WTC11 (cell line): ENCODE data around the gene GNPDA2. TPM values are rescaled to one million over a fixed set of nuclear protein-coding genes. Genes with fewer than 3 reads are reported as not detected.

Experiments
- ATAC-seq: fragments of 200-7000 bp; cut with Tn5 transposase; 2 replicates; pipeline ENCODE4 v1.10.0; 2021; ENCODE audit warnings: mild to moderate bottlenecking, moderate library complexity
- CTCF ChIA-PET: fragments of 300-600 bp; sonication (Branson Sonifier 250); formaldehyde crosslinking; loops from one replicate; lab custom pipeline; 2021; ENCODE audit warnings: antibody characterized with exemption; lab: Charles Lee
- POLR2A ChIA-PET: fragments of 350-600 bp; sonication (Branson Sonifier 250); formaldehyde crosslinking; loops from one replicate; lab custom pipeline; 2021; ENCODE audit warnings: antibody characterized with exemption; lab: Charles Lee
- DNase-seq: peaks from one replicate; pipeline ENCODE4 v3.0.0; 2021; ENCODE audit warnings: low spot score
- H3K27ac Mint-ChIP-seq: 2 replicates; pipeline ENCODE4 v1.8.0; 2021; ENCODE audit warnings: mixed read lengths
- H3K27me3 Mint-ChIP-seq: 2 replicates; pipeline ENCODE4 v1.8.0; 2021; ENCODE audit warnings: low read depth, mild to moderate bottlenecking, moderate library complexity, mixed read lengths
- H3K36me3 Mint-ChIP-seq: 2 replicates; pipeline ENCODE4 v1.8.0; 2021; ENCODE audit warnings: mixed read lengths
- H3K4me1 Mint-ChIP-seq: 2 replicates; pipeline ENCODE4 v1.8.0; 2022; ENCODE audit warnings: mixed read lengths
- H3K4me3 Mint-ChIP-seq: 2 replicates; pipeline ENCODE4 v1.8.0; 2021; ENCODE audit warnings: mild to moderate bottlenecking, moderate library complexity, mixed read lengths
- H3K9me3 Mint-ChIP-seq: 2 replicates; pipeline ENCODE4 v1.8.0; 2021; ENCODE audit warnings: mixed read lengths
- ATF1 ChIP-seq: sonication (generic); formaldehyde crosslinking; IDR thresholded peaks from 2 replicates; pipeline ENCODE4 v1.8.1; 2023; ENCODE audit warnings: mild to moderate bottlenecking, moderate library complexity, missing genetic modification reagents
- CREB1 ChIP-seq: sonication (generic); formaldehyde crosslinking; IDR thresholded peaks from 2 replicates; pipeline ENCODE4 v1.8.0; 2023; ENCODE audit warnings: mild to moderate bottlenecking, missing genetic modification reagents
- MXD4 ChIP-seq: fragments of 250-450 bp; sonication (Bioruptor Pico); IDR thresholded peaks from 2 replicates; pipeline ENCODE4 v1.8.0; 2021; ENCODE audit warnings: mild to moderate bottlenecking, moderate library complexity, borderline replicate concordance
- MYBL2 ChIP-seq: sonication (generic); formaldehyde crosslinking; IDR thresholded peaks from 2 replicates; pipeline ENCODE4 v1.8.1; 2023; ENCODE audit warnings: mild to moderate bottlenecking, moderate library complexity, missing genetic modification reagents
- NFATC4 ChIP-seq: fragments of 250-450 bp; sonication (Bioruptor Pico); IDR thresholded peaks from 2 replicates; pipeline ENCODE4 v1.9.0; 2021; ENCODE audit warnings: mild to moderate bottlenecking
- NR2C2 ChIP-seq: sonication (generic); formaldehyde crosslinking; IDR thresholded peaks from 2 replicates; pipeline ENCODE4 v1.8.0; 2022; ENCODE audit warnings: mild to moderate bottlenecking, missing genetic modification reagents
- RELA ChIP-seq: sonication (generic); formaldehyde crosslinking; IDR thresholded peaks from 2 replicates; pipeline ENCODE4 v1.8.1; 2022; ENCODE audit warnings: missing genetic modification reagents, mild to moderate bottlenecking, borderline replicate concordance
- TCF7 ChIP-seq: sonication (generic); formaldehyde crosslinking; IDR thresholded peaks from 2 replicates; pipeline ENCODE4 v1.8.0; 2022; ENCODE audit warnings: mild to moderate bottlenecking, low read depth, missing genetic modification reagents, moderate library complexity
- ZNF138 ChIP-seq: sonication (generic); formaldehyde crosslinking; conservative IDR thresholded peaks from 2 replicates; pipeline ENCODE4 v1.8.1; 2022; ENCODE audit warnings: mild to moderate bottlenecking, moderate library complexity, missing genetic modification reagents
- ZNF219 ChIP-seq: sonication (generic); formaldehyde crosslinking; IDR thresholded peaks from 2 replicates; pipeline ENCODE4 v1.8.0; 2023; ENCODE audit warnings: missing genetic modification reagents, mild to moderate bottlenecking, borderline replicate concordance
- ZNF317 ChIP-seq: sonication (generic); formaldehyde crosslinking; IDR thresholded peaks from 2 replicates; pipeline ENCODE4 v1.8.1; 2023; ENCODE audit warnings: low read depth, mild to moderate bottlenecking, moderate library complexity, missing genetic modification reagents, borderline replicate concordance
- total RNA-seq: library from RNA; stranded (reverse); gene quantifications from 3 replicates; pipeline ENCODE4 v1.2.3, GENCODE V29; 2021
- TF ChIP-seq, protein P1 (sequence below): sonication (generic); formaldehyde crosslinking; IDR thresholded peaks from 2 replicates; pipeline ENCODE4 v1.8.1; 2022; ENCODE audit warnings: low read depth, mild to moderate bottlenecking, moderate library complexity, missing genetic modification reagents, borderline replicate concordance
- TF ChIP-seq, protein P2 (sequence below): sonication (generic); formaldehyde crosslinking; IDR thresholded peaks from 2 replicates; pipeline ENCODE4 v1.8.1; 2022; ENCODE audit warnings: low read depth, missing genetic modification reagents, borderline replicate concordance
- TF ChIP-seq, protein P3 (sequence below): sonication (generic); formaldehyde crosslinking; IDR thresholded peaks from 2 replicates; pipeline ENCODE4 v1.8.1; 2023; ENCODE audit warnings: mild to moderate bottlenecking, missing genetic modification reagents, moderate library complexity
- TF ChIP-seq, protein P4 (sequence below): sonication (generic); formaldehyde crosslinking; IDR thresholded peaks from 2 replicates; pipeline ENCODE4 v1.8.1; 2022; ENCODE audit warnings: mild to moderate bottlenecking, missing genetic modification reagents, moderate library complexity, borderline replicate concordance
- TF ChIP-seq, protein P5 (sequence below): fragments of 250-450 bp; sonication (Bioruptor Pico); IDR thresholded peaks from 2 replicates; pipeline ENCODE4 v1.8.0; 2021; ENCODE audit warnings: mild to moderate bottlenecking

Gene GNPDA2
- total RNA-seq, 1 experiment from 2014 or later = 4.9 TPM

DNA sequence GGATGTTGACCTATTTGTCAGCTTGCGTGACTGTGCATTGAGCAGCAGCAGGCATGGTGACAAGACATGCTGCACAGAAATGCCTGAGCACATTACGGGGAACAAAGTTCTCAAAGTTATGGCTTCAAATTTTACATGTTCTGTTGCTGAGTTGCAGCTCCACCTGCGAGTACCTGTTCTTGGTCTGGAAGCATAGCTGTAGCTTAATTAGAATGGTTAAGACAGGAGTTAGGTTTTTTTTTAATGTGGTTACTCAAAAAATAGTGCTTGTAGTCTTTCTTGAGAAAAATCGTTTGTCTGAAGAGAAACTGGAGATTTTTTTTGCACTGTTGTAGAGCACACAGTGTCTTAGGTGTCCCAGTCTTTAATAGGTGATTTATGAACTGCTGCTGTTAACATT is 38.8 kb upstream of the GNPDA2 start (continued):
- TF ChIP-seq, protein P1, sequence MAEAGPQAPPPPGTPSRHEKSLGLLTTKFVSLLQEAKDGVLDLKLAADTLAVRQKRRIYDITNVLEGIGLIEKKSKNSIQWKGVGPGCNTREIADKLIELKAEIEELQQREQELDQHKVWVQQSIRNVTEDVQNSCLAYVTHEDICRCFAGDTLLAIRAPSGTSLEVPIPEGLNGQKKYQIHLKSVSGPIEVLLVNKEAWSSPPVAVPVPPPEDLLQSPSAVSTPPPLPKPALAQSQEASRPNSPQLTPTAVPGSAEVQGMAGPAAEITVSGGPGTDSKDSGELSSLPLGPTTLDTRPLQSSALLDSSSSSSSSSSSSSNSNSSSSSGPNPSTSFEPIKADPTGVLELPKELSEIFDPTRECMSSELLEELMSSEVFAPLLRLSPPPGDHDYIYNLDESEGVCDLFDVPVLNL (CRISPR knock-in tag) = no peak
- no peak for TF ChIP-seq ATF1 (CRISPR knock-in tag)
- no peak for TF ChIP-seq CREB1
- TF ChIP-seq, protein P2, sequence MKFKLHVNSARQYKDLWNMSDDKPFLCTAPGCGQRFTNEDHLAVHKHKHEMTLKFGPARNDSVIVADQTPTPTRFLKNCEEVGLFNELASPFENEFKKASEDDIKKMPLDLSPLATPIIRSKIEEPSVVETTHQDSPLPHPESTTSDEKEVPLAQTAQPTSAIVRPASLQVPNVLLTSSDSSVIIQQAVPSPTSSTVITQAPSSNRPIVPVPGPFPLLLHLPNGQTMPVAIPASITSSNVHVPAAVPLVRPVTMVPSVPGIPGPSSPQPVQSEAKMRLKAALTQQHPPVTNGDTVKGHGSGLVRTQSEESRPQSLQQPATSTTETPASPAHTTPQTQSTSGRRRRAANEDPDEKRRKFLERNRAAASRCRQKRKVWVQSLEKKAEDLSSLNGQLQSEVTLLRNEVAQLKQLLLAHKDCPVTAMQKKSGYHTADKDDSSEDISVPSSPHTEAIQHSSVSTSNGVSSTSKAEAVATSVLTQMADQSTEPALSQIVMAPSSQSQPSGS (CRISPR knock-in tag) = no peak
- no peak for TF ChIP-seq RELA

DNA sequence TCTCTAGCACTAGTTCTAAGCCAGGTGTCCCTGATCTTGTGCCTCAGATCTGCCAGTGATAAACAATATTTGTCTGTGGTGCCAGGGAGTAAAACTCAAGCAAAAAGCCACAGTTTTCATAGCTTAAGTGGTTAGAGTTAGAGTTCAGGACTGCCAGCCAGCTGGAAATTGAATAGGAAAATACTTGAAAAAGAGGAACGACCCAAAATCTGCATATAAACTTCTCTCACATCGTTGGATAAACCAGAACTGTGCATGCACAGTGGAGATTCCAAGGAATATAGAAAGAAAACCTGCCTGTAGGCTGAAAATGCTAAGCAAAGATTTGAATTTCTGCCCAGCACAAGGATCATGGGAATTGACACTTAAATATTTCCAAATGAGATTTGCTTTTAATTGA is 35.0 kb upstream of the GNPDA2 start:
- TF ChIP-seq ZNF219 (CRISPR knock-in tag) = no peak
- no peak for TF ChIP-seq MYBL2 (CRISPR knock-in tag)
- TF ChIP-seq, protein P3, sequence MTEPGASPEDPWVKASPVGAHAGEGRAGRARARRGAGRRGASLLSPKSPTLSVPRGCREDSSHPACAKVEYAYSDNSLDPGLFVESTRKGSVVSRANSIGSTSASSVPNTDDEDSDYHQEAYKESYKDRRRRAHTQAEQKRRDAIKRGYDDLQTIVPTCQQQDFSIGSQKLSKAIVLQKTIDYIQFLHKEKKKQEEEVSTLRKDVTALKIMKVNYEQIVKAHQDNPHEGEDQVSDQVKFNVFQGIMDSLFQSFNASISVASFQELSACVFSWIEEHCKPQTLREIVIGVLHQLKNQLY (CRISPR knock-in tag) = no peak
- TF ChIP-seq ZNF138 = no peak
- TF ChIP-seq, protein P4, sequence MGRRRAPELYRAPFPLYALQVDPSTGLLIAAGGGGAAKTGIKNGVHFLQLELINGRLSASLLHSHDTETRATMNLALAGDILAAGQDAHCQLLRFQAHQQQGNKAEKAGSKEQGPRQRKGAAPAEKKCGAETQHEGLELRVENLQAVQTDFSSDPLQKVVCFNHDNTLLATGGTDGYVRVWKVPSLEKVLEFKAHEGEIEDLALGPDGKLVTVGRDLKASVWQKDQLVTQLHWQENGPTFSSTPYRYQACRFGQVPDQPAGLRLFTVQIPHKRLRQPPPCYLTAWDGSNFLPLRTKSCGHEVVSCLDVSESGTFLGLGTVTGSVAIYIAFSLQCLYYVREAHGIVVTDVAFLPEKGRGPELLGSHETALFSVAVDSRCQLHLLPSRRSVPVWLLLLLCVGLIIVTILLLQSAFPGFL (CRISPR knock-in tag) = no peak
- TF ChIP-seq, protein P2 (CRISPR knock-in tag) = no peak
- TF ChIP-seq ZNF317 = no peak
- TF ChIP-seq, protein P5, sequence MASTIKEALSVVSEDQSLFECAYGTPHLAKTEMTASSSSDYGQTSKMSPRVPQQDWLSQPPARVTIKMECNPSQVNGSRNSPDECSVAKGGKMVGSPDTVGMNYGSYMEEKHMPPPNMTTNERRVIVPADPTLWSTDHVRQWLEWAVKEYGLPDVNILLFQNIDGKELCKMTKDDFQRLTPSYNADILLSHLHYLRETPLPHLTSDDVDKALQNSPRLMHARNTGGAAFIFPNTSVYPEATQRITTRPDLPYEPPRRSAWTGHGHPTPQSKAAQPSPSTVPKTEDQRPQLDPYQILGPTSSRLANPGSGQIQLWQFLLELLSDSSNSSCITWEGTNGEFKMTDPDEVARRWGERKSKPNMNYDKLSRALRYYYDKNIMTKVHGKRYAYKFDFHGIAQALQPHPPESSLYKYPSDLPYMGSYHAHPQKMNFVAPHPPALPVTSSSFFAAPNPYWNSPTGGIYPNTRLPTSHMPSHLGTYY (CRISPR knock-in tag) = no peak
- TF ChIP-seq MXD4 (CRISPR knock-in tag) = no peak
- no peak for TF ChIP-seq TCF7 (CRISPR knock-in tag)
- no peak for TF ChIP-seq NR2C2 (CRISPR knock-in tag)
- TF ChIP-seq NFATC4 (CRISPR knock-in tag) = no peak
- Mint-ChIP-seq H3K4me3 (no peak overlapping the region), H3K9me3 (no peaks in the 10 kb centered on the region), H3K27ac (no peak overlapping the region), H3K36me3 (no peaks in the 10 kb centered on the region), H3K4me1 (0 out of 2 replicates have a peak, but pooled peaks cover 2% of the 10 kb centered on the region), H3K27me3 (no peaks in the 10 kb centered on the region)
- POLR2A ChIA-PET = no interaction called here
- ATAC-seq (no peak), DNase-seq (no peak)
- CTCF ChIA-PET = interaction anchor here (0.9 kb wide), 1 partner anchor 681 kb away, joined by 3 read pairs; no protein-coding TSS in a partner anchor
